Occipital lobe (tissue), 2 donors: ENCODE results near the gene SLC9A9. TPM values are rescaled to one million over a fixed set of nuclear protein-coding genes. Genes with fewer than 3 reads are reported as not detected.
A peak's percentile ranks its signal among the peaks of the same experiment; 100 is the strongest.
"Not testable (repeated sequence)": the region's sequence is repeated elsewhere in the genome, so short reads cannot be mapped to it uniquely, and the experiment has no call there.

Experiments used
- DNase-seq: peaks from one replicate; lab custom pipeline; 2025; lab: John Stamatoyannopoulos, UW
- total RNA-seq: library from RNA; depleted of rRNA; stranded (reverse); fragments of >200 nt; gene quantifications from one replicate; pipeline ENCODE4 v1.2.3, GENCODE V29; 2014

The SLC9A9 gene
- total RNA-seq, 1 donor from 2014 or later: 7.3 TPM

DNA sequence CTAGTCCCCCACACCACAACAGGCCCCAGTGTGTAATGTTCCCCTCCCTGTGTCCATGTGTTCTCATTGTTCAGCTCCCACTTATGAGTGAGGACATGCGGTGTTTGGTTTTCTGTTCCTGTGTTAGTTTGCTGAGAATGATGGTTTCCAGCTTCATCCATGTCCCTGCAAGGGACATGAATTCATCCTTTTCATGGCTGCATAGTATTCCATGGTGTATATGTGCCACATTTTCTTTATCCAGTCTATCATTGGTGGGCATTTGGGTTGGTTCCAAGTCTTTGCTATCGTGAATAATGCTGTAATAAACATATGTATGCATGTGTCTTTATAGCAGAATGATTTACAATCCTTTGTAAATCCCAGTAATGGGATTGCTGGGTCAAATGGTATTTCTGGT is 152.9 kb downstream of the SLC9A9 start:
- DNase-seq: not testable (repeated sequence)

DNA sequence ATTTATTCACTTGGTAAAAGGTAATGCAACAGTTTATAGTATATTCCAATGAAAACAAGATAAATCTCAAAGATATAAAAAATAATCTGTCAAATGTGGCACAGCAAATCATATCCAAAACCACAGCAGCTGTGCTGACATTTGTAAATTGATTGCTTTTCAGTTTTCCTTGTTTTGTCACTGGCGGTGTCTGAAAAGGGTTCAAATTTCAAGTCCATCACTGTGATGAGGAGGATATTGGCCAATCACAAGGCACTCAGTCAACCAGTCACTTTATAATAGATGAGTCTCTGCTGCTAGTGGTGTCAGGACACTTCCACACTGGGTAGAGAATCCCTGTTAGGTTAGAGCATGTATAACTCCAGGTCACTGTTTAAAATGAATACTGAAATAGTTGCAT is 154.8 kb downstream of the SLC9A9 start:
- DNase-seq: no peak

DNA sequence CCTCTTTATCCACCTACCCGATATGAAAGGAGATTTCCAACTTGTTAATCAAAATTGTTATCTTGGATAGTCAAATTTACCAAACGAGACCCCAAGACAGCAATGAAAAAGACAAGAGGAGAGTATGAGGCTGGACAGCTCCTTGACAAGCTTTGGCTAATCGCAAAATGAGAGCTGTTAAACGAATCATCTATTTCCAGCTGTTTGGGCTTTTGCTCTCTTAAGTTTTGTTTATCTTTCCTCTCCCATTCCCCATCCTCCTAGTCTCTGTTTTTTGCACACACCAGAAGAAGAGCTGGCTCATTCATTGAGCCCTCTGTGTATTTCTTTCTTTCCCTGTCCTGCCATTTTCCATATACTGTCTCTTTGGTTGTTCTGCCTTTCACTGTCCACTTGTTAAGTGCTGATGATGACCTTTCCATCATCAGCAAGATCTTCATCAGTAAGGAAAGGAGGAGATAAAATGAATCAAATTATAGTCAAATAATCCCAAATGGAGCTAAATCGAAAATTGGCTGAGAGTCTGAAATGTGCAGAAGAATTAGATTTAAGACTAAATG is 161.6 kb downstream of the SLC9A9 start:
- no peak for DNase-seq

DNA sequence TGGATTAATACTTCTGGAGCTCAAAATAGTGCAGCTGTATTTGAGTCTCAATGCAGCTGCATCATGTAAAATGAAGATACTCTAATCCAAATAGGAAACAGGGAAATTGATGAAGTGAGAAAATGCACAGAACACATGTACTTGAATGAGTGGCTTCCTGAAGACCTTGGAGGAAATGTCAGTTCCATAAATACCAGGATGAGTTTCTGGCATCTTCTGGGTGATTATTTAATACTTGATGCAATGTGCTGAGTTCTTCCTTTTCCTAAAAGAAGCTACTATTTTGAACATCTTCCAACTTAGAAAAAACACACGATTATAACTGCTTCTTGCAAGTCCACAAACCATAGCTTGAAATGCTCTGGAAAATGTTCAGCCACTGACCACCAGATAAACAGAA is 162.8 kb downstream of the SLC9A9 start:
- no peak for DNase-seq

DNA sequence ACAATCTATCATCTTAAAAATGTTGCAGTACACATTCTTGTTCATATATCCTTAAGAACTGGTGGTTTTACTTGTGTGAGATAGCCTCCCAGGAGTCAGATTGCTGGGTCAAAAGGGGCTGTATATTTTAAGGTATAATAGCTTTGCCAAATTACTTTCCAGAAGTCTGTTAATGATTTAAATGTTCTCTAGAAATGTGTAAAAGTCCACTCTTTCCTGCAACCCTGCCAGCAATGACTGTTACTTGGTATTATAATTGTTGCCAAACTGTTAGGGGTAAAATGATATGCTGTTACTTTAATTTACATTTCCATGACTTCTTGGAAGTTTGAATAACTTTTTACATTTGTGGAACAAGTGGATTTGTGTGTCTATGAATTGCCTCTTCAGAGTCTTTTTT is 170.8 kb downstream of the SLC9A9 start:
- no peak for DNase-seq

DNA sequence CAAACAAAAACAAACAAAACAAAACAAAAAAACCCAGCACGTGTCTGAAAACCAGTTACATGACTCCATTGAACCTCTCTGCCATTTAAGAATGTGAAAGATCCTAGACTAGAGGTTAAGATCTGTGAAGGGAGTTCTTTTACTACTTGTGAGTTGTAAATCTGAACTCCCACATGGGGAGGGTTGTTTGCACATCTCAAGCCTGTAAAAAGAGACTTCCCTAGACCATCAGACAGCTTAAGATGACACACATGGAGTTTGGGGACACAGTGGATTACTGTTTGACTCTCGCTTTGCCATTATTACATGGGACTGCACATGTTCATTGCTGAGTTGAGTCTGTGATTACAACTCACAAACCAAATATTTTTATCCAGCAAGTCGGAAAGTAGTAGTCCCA is 171.5 kb downstream of the SLC9A9 start:
- DNase-seq: no peak

DNA sequence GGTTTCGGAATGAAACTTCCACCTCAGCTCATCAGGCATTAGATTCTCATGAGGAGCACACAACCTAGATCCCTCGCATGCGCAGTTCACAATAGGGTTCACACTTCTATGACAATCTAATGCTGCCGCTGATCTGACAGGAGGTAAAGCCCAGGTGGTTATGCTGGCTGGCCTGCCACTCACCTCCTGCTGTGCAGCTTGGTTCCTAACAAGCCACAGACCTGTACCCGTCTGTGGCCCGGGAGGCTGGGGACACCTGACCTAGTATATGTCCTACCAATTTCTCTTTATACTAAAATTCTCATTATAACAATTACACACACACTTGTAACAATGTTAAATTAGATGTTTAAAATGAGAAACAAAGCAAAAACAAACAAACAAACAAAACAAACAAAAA is 172.2 kb downstream of the SLC9A9 start:
- DNase-seq: no peak

DNA sequence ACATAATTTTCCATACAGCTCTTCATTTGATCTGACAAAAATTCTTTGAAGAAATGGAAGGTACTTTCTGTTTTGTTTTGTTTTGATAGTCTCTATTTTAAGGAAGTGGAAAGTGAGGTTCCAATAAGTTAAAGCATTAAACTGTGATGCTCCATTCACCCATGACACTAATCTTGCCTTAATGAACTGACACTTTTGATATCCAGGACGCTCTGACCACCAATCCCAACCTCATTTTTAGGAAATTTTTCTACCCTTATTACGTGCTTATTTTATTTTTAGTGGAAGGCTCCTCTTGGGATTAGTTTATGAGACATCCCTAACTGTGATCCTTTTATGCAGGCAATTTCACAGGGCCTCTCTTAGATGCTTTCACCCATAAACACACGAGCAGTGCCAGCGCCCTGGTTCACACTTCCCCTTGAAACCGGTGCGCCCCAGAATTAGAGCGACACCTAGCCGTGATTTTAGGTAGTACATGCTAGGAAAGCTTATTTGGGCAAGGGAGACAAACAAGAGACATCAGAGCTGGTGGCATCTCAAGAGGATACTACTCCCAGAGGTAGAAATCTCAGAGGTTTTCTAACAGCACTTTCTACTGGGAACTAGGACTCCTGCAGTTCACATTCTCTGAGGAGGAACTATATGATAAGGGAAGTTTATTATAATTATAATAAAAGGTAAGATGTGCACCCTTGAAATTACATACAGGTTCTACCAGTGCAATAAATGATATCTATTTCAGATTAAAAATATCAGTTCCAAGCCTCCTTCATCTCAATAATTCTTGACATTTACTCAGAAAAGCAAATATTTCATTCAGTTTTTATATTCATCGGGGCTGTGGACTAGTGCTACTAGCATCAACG is 173.9 kb downstream of the SLC9A9 start:
- peak; percentile 38 for DNase-seq

DNA sequence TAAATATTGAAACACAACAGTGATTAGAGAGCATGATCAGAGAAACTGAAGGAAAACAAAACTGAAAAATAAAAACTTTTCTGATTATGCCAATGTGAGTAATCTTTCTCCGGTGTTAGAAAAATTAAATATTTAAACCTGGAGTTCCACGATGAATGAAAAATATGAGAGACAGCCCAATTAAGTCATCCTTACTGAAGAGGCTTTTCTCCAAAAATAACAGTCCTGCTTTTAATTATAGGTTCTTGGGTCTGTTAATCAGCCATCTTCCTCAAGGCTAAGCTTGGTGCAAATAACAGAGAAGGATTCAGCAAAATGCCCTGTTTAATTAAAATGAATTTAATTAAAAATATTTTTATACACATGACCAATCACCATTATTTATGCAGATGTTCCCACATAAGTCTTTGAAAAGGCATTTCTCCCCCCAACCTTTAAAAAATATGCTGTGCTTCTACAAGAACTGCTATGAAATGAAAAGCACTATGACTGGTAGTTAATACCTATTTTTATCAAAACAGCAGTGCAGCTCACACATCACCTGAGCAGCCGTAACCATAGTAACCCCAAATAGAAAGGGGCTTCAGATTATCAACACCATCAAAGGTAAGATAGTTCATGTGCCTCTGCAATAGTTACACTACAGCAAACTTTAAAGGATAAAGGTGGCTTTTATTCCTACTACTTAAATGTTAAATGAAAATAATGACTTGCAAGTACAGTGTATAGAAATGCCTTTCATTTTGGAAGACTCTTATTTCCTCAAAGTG is 175.7 kb downstream of the SLC9A9 start:
- no peak for DNase-seq

DNA sequence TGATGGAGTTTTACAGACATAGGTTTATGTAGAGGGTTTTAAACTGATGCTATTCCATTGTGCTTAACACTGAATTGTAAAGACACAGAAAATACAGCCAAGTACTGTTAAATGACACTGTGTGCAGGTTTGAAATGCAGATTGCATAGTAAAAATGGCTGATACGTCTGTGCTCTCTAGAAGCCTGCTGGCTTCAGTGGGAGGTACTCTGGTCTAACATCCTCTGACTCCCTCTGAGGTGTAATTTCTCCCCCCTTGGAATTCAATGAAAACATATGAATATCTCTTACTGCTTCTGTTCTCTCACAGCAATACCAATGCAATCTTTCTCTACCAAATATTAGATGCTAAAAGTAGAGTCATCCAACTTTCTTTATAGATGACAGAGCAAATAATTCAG is 176.6 kb downstream of the SLC9A9 start:
- no peak for DNase-seq

DNA sequence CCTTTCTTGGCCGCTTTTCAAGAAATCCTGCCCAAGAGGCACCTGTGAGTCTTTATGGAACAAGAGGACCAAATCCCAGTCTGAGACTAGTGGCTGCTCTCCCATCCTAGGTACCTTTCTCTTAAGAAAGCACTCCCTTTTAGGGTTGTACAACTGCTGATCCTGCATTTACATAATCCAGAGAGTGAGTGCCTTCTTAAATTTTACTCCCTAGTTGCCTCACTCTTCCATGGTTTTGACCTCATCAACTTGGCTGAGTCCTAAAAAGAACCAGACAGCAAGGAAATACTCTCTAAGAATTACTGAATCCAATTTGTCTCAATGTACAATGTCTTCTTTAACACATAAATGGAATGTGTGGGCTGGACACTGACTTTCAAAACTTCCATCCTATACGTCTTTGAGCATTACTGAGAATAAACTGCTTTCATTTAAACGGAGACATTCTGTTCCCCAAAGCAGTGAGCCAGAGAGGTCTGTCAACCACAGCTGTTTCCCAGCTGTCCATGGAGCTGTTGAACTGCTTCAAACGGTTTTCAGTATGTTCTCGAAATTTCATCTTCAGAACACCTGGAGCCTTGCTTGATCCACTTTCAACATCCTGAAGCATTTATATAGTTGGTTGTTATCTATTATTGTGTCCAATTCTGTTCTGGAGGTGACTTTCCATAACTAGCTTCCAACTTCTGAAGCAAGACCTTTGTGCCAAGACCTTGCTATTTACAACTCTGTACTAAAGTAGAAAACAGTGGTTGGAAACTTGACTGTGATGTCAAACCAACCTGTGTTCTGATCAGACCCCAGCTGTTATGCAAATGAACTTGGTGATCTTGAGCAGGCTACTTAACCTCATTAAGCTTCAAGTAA is 179.1 kb downstream of the SLC9A9 start:
- DNase-seq: no peak

DNA sequence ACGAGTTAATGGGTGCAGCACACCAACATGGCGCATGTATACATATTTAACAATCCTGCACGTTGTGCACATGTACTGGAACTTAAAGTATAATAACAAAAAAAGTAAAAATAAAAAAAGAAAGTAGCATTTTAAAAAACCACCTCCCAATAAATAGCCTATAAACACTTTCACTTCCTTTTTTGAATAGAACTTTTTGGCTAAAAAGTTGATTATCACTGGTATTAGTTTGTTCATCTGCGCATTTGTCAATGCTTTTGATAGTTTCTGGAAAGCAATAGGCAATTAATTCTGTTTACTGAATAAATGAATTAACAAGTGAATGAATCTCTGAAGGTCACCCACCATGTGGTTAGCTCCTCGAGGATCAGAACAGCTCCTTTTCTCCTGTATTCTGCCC is 179.9 kb downstream of the SLC9A9 start:
- no peak for DNase-seq

DNA sequence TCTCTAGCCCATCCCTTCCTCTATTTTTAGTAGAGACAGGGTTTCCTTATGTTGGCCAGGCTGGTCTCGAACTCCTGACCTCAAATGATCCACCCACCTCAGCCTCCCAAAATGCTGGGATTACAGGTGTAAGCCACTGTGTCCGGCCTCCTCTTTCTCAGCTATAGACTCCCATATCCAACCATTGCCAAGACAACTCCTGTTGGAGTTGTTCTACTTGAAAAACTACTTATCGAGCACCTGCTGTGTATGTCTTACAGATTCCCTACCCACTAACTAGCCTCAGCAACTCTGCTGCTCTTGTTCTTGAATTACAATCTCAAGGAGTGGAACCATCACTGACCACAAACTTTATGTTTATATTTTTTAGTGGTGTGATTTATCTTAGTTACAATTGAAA is 186.6 kb downstream of the SLC9A9 start:
- no peak for DNase-seq

DNA sequence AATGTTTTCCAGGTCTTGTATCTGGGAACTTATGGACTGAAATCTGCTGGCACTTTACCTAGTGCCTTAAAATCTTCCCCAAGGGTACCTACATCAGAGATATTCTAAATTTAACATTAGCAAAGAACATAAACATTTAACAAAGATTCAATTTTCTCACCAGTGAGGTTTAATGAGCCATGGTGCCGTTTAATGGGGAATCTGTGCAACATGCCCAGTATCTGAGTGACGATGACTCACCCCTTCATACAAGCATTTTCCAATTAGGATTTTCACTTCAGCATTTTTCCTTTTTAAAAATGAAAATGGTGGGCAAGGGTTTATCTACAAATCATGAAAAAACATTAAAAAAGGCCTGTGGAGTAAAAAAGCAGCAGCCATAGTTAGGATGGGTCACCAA is 189.4 kb downstream of the SLC9A9 start:
- DNase-seq: no peak

DNA sequence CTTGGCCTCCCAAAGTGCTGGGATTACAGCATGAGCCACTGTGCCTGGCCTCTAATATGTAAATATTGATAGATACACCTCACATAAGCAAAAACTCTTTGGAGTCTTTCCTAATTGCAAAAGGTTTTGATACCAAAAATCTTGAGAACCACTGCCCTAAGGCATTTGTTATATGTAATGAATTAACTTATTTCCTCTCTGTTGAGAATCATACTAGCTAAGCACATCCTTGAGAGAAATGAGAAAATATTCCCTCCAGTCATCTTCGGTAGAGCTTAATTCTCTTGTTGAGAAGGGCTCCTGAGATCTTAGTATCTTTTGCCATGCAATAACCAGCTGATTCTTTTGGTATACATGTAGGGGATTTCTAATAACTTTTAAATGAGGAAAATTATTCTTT is 190.2 kb downstream of the SLC9A9 start:
- no peak for DNase-seq

DNA sequence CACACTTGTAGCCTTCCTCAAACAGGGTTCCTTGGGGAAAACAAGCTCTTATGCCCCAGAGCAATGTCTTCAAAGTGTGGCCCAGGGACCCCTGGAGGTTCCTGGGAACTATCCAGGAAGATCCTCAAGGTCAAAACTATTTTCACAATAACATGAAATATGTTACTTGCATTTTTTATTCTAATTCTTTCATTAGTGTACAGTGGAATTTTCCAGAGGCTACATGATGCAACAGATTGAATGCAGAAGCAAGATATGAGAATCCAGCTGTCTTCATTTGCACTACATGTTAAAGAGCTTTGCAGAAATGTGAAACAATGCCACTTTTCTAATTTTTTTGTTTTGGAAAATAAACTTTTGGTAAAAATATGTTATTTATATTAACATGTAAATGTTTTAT is 190.9 kb downstream of the SLC9A9 start:
- DNase-seq: no peak

DNA sequence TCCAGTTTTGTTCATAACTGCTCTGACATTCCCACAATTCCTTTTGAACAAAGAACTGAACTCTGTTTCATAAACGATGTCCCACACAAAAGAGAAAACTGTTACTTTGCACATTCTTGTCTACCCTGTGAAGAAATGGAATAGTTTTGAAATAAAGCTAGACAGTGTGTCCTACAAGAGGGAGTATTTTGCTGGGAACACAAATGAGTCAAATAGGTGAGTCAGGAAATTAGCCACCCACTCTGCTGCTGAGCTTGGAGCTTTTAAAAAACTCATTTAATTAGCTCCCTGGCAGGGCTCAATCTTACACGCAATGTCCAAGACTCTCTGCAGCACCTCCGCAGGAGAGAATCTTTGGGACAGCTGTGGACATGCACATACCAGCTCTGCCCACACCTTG is 193.4 kb downstream of the SLC9A9 start:
- no peak for DNase-seq

DNA sequence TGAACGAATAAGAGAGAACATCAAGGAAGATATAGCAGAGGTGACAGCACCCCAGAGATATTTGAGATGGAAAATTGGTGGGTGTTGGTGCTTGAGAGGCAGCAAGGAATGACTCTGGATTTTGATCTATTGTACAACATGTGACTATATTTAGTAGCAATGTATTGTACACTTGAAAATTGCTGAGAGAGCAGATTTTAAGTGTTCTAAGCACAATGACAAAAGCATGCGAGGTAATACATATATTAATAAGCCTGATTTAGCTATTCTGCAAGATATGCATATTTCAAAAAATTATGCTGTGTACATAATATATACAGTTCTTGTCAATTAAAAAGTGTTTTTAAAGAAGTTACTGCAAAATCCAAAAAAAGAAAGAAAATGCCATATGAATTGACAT is 194.3 kb downstream of the SLC9A9 start:
- no peak for DNase-seq

DNA sequence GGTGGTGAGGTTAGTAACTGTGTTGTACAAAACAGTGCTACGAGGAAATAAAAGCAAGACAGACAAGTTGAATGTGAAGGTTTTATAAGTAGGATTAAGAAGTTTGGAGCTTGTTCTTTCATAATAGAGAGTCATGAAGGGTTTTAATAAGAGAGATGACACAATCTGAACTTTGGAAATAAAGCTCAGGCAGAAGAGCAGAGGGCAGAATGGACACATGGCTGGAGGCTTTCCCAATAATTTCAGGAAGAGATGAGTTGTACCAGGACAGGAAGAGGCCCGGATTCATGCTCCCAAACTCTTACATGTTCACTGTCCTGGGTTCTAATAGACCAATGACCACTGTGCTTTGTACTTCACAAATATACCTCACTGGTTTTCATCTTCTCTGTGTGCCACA is 194.8 kb downstream of the SLC9A9 start:
- DNase-seq: no peak

DNA sequence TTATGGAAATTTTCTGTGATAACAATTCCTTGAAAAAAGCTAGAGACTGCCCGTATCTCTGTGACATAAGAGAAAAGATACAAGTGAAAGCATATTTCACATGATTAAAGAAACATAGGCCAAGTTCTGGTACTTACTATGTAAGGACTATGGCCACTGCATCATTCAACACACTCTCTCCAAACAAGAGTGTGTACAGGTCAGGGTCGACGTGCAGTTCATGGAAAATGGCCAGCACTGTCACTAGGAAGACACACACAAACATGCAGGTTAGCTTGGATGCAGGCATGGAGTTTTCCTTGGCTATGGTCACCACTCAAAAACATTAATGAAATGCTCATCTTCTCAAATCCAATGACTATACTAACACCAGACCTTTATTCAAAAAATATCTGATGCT is 196.2 kb downstream of the SLC9A9 start:
- no peak for DNase-seq

DNA sequence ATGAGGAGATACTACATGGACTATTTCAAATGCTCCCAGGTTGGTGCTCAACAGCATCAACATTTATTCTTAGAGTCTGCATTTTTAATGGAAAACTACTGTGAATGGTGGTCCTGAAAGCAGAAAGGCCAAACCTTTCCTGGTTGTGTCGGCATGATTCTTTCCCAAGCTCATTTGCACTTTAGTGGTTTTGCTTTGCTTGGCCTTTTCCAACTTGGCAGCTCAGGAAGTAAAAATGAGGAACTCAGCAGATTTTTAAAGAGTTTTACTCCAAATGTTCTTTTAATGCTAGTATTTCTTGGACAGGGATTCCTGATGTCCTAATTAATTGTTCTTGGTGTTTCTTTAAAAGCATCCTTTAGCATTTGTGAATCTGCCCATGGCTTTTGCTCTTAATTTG is 197.4 kb downstream of the SLC9A9 start:
- no peak for DNase-seq

DNA sequence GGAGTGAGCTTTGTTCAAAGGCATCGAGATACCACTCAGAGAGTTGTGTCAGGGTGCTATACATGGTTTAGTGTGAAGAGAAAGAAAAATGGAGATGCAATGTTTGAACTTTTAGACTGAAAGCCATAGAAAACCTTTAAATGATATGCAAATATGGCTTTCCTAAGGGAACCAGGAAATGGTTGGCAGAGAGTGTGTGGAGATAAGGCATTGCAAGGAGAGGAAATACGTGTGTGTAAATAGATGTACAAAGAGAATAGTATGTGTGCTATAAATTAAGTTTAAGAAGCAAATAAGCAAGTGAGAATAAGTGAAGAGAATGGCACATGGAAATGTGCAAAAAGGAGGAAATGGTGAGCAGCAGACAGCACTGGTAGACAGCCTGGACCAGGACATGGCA is 198.1 kb downstream of the SLC9A9 start:
- DNase-seq: no peak
